Tibial artery (tissue), 4 donors: ENCODE measurements around the gene ATAD3B.
"Not testable (repeated sequence)": the region's sequence is repeated elsewhere in the genome, so short reads cannot be mapped to it uniquely, and the experiment has no call there.

Experiments
- DNase-seq, 2 donors: peaks; one replicate each; pipeline ENCODE4 v3.0.0-alpha.2; 2019
- H3K27ac ChIP-seq, 2 donors: fragments of 200-600 bp; sonication (generic) in 1 of 2; 1 replicate in 1 of 2; 2 replicates in 1 of 2; pipeline ENCODE4 v1.5.1; 2018 to 2019; ENCODE audit warnings: mild to moderate bottlenecking in 1 of 2
- H3K27me3 ChIP-seq, 2 donors: fragments of 200-600 bp; sonication (generic) in 1 of 2; one replicate each; pipeline versions ENCODE4 v1.5.1 to v1.6.0; 2016 to 2019
- H3K36me3 ChIP-seq, 3 donors: fragments of 200-600 bp; sonication (generic) in 2 of 3; one replicate each; pipeline ENCODE4 v1.5.1; 2016 to 2019; ENCODE audit warnings: mild to moderate bottlenecking in 2 of 3
- H3K4me1 ChIP-seq, 4 donors: fragments of 200-600 bp; sonication (generic) in 2 of 4; 1 replicate in 3 of 4; 2 replicates in 1 of 4; pipeline ENCODE4 v1.5.1; 2016 to 2019
- H3K4me3 ChIP-seq, 2 donors: fragments of 200-600 bp; sonication (generic) in 1 of 2; 1 replicate in 1 of 2; 2 replicates in 1 of 2; pipeline ENCODE4 v1.5.1; 2018 to 2019; ENCODE audit warnings: mild to moderate bottlenecking in 2 of 2
- H3K9me3 ChIP-seq, 3 donors: fragments of 200-600 bp; sonication (generic) in 1 of 3; one replicate each; pipeline ENCODE4 v1.5.1; 2016 to 2019
- CTCF ChIP-seq, 2 experiments: fragments of 200-600 bp in 1 of 2; fragments of 450-650 bp in 1 of 2; IDR thresholded peaks; one replicate each; pipeline ENCODE4 v1.5.1; 2017 to 2019; ENCODE audit warnings: antibody characterized with exemption in 2 of 2, mild to moderate bottlenecking in 1 of 2, moderate library complexity in 1 of 2
- intact Hi-C: fragments of 100-400 bp; cut with DNase I; formaldehyde crosslinking; loops from one replicate; pipeline ENCODE4 v1.15.0; 2023; ENCODE audit warnings: low total_unique reads

The ATAD3B gene

GRCh38 chr1:1461721-1462317 lies 9.7 kb upstream of the ATAD3B start:
- Histone ChIP-seq H3K4me1 (no peaks in the 10 kb centered on the region), H3K27me3 (peaks cover 0 to 31% of the 10 kb centered on the region in 2 donors), H3K36me3 (no peaks in the 10 kb centered on the region), H3K9me3 (no peaks in the 10 kb centered on the region), H3K4me3 (no peak overlapping the region), H3K27ac (no peak overlapping the region)
- TF ChIP-seq CTCF (IDR thresholded peaks at IDR 0.05): no peak
- intact Hi-C loops: no loop called here
- no peak for DNase-seq

- no peak for DNase-seq
- Histone ChIP-seq H3K9me3 (no peaks in the 10 kb centered on the region), H3K4me1 (no peaks in the 10 kb centered on the region), H3K27ac (no peak overlapping the region), H3K27me3 (peaks cover 0 to 31% of the 10 kb centered on the region in 2 donors), H3K36me3 (no peaks in the 10 kb centered on the region), H3K4me3 (no peak overlapping the region)
- intact Hi-C loops: no loop called here
- no peak for TF ChIP-seq CTCF (IDR thresholded peaks at IDR 0.05)
Measured at GRCh38 chr1:1462318-1462966, 9.1 kb upstream of the ATAD3B start.

- Histone ChIP-seq H3K36me3 (no peaks in the 10 kb centered on the region), H3K9me3 (no peaks in the 10 kb centered on the region), H3K27ac (no peak overlapping the region), H3K4me3 (no peak overlapping the region), H3K27me3 (peaks cover 0 to 31% of the 10 kb centered on the region in 2 donors), H3K4me1 (no peaks in the 10 kb centered on the region)
- no peak for TF ChIP-seq CTCF (IDR thresholded peaks at IDR 0.05)
- intact Hi-C loops: no loop called here
- no peak for DNase-seq
Measured at GRCh38 chr1:1463312-1463711, 8.3 kb upstream of the ATAD3B start.

- H3K9me3 ChIP-seq, DNase-seq, H3K27me3 ChIP-seq, intact Hi-C loops, H3K36me3 ChIP-seq, H3K4me3 ChIP-seq, H3K27ac ChIP-seq: not testable (repeated sequence)
- H3K4me1 ChIP-seq: peaks cover 0 to 18% (median 16%) of the 10 kb centered on the region in 4 donors
Measured at GRCh38 chr1:1468196-1468985, 3.2 kb upstream of the ATAD3B start.

- intact Hi-C loops: no loop called here
- Histone ChIP-seq H3K4me3 (peak overlapping the region; percentile 75 to 79), H3K27me3 (no peaks in the 10 kb centered on the region), H3K9me3 (no peaks in the 10 kb centered on the region), H3K27ac (peak overlapping the region; percentile 83 to 84), H3K36me3 (no peaks in the 10 kb centered on the region), H3K4me1 (peaks cover 0 to 30% (median 23%) of the 10 kb centered on the region in 4 donors)
- no peak for DNase-seq
- no peak for TF ChIP-seq CTCF (IDR thresholded peaks at IDR 0.05)
Measured at GRCh38 chr1:1470626-1471388, 758 bp upstream of the ATAD3B start.

- intact Hi-C loops, H3K27me3 ChIP-seq, DNase-seq, H3K9me3 ChIP-seq, H3K36me3 ChIP-seq: not testable (repeated sequence)
- H3K4me1 ChIP-seq: peaks cover 0 to 30% (median 23%) of the 10 kb centered on the region in 4 donors
- H3K4me3 ChIP-seq: peak overlapping the region; percentile 75 to 79
- H3K27ac ChIP-seq: peak overlapping the region; percentile 83 to 84
Measured at GRCh38 chr1:1472053-1472876, 700 bp downstream of the ATAD3B start.

- Histone ChIP-seq H3K36me3 (peaks cover 17 to 37% (median 35%) of the 10 kb centered on the region in 3 donors), H3K4me1 (peaks cover 0 to 22% (median 18%) of the 10 kb centered on the region in 4 donors)
- H3K4me3 ChIP-seq, intact Hi-C loops, H3K27ac ChIP-seq, H3K27me3 ChIP-seq, H3K9me3 ChIP-seq, DNase-seq: not testable (repeated sequence)
Measured at GRCh38 chr1:1476011-1476410, 4.4 kb downstream of the ATAD3B start.
